AG04449 (cell line): ENCODE data around the gene LCN6.

ENCODE experiments used
- CTCF ChIA-PET: fragments of 350-600 bp; formaldehyde crosslinking; extraction: SDS; loops from one replicate; lab custom pipeline; 2021; ENCODE audit warnings: antibody characterized with exemption; lab: Yijun Ruan, JAX
- POLR2A ChIA-PET: fragments of 400-600, 350-600 bp; formaldehyde crosslinking; extraction: SDS; loops from one replicate; lab custom pipeline; 2020; ENCODE audit warnings: antibody characterized with exemption, inconsistent platforms; lab: Yijun Ruan, JAX
- DNase-seq: peaks from one replicate; pipeline ENCODE4 v3.0.0-alpha.2; 2010; ENCODE audit warnings: low read depth, low spot score
- H3K4me3 ChIP-seq: 2 replicates; pipeline ENCODE4 v1.5.1; 2011; ENCODE audit warnings: low read depth, mild to moderate bottlenecking, control low read depth, low read length
- CTCF ChIP-seq: IDR thresholded peaks from one replicate; pipeline ENCODE4 v1.5.1; 2011; ENCODE audit warnings: mild to moderate bottlenecking, moderate library complexity, low read length, control low read depth, inconsistent platforms; ENCODE audit not compliant: insufficient read depth; ENCODE audit errors: missing control alignments

Gene LCN6

GRCh38 chr9:136740069-136740468, 8.3 kb downstream of the LCN6 start:
- no peak for DNase-seq
- no peak overlapping the region for H3K4me3 ChIP-seq
- ChIA-PET CTCF (no interaction called here), POLR2A (no interaction called here)
- no peak for TF ChIP-seq CTCF

- CTCF ChIA-PET: no interaction called here
- no peak for DNase-seq
- no peak overlapping the region for H3K4me3 ChIP-seq
- POLR2A ChIA-PET: no interaction called here
- TF ChIP-seq CTCF: no peak
These were observed 8.8 kb downstream of the LCN6 start for GRCh38 chr9:136739509-136739908.

- POLR2A ChIA-PET: no interaction called here
- DNase-seq: no peak
- H3K4me3 ChIP-seq: no peak overlapping the region
- no peak for TF ChIP-seq CTCF
- CTCF ChIA-PET: no interaction called here
These were observed 9.4 kb downstream of the LCN6 start for GRCh38 chr9:136738960-136739359.

GRCh38 chr9:136735812-136736480, 12.4 kb downstream of the LCN6 start:
- CTCF ChIA-PET: no interaction called here
- DNase-seq: no peak
- POLR2A ChIA-PET: no interaction called here
- no peak for TF ChIP-seq CTCF
- no peak overlapping the region for H3K4me3 ChIP-seq

- no peak for TF ChIP-seq CTCF
- H3K4me3 ChIP-seq: no peak overlapping the region
- CTCF ChIA-PET: no interaction called here
- no peak for DNase-seq
- POLR2A ChIA-PET: no interaction called here
These were observed 13.4 kb downstream of the LCN6 start for GRCh38 chr9:136734837-136735496.

GRCh38 chr9:136733611-136734010, 14.7 kb downstream of the LCN6 start:
- ChIA-PET CTCF (interaction anchor here (1.1 kb wide), 1 partner anchor 28 kb away, joined by 4 read pairs; no protein-coding TSS in a partner anchor), POLR2A (no interaction called here)
- no peak for TF ChIP-seq CTCF
- DNase-seq: no peak
- no peak overlapping the region for H3K4me3 ChIP-seq
